Measurements from ENCODE around the gene CR1L. TPM values are rescaled to one million over a fixed set of nuclear protein-coding genes. Genes with fewer than 3 reads are reported as not detected.

CR1L gene
- total and polyA plus RNA-seq, 9 of the 15 experiments (the other 6 are each of a cell fraction or from before 2014, with no cell fraction given): 10.1 to 74.8 (median 34.3) TPM

GRCh38 chr1:207754011-207754410 lies 109.1 kb downstream of the CR1L start (continued):
- TF ChIP-seq E2F8 (IDR thresholded peaks at IDR 0.05; ENCODE audit: low read depth, partially characterized antibody): no peak
- 0 out of 2 replicates have a peak, but pooled peaks have one; percentile 57 for TF ChIP-seq GATAD2B (IDR thresholded peaks at IDR 0.05; ENCODE audit: borderline replicate concordance)
- TF ChIP-seq CHD1 (IDR thresholded peaks at IDR 0.05; ENCODE audit: low read length): peak; percentile 62
- no peak for TF ChIP-seq HLTF (IDR thresholded peaks at IDR 0.05)
- peak; percentile 15; the same call in 1 of the 2 replicates for TF ChIP-seq CBFA2T3 (IDR thresholded peaks at IDR 0.05)
- TF ChIP-seq, protein P1, sequence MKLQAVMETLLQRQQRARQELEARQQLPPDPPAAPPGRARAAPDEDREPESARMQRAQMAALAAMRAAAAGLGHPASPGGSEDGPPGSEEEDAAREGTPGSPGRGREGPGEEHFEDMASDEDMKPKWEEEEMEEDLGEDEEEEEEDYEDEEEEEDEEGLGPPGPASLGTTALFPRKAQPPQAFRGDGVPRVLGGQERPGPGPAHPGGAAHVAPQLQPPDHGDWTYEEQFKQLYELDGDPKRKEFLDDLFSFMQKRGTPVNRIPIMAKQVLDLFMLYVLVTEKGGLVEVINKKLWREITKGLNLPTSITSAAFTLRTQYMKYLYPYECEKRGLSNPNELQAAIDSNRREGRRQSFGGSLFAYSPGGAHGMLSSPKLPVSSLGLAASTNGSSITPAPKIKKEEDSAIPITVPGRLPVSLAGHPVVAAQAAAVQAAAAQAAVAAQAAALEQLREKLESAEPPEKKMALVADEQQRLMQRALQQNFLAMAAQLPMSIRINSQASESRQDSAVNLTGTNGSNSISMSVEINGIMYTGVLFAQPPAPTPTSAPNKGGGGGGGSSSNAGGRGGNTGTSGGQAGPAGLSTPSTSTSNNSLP (IDR thresholded peaks at IDR 0.05; ENCODE audit: borderline replicate concordance, low read depth, low read length): 0 out of 2 replicates have a peak, but pooled peaks have one; percentile 42
- TF ChIP-seq FOXA3 (CRISPR knock-in tag; conservative IDR thresholded peaks at IDR 0.05 in 1 of 2, IDR thresholded peaks at IDR 0.05 in 1 of 2): peak in 1 of 2 experiments; percentile 39; a peak in 1 of 4 replicates
- 0 out of 2 replicates have a peak, but pooled peaks have one; percentile 14 for TF ChIP-seq EP400 (IDR thresholded peaks at IDR 0.05)
- TF ChIP-seq ZZZ3 (IDR thresholded peaks at IDR 0.05): no peak
- no peak for TF ChIP-seq ZFX (CRISPR knock-in tag; IDR thresholded peaks at IDR 0.05)
- no peak for TF ChIP-seq ZNF174 (CRISPR knock-in tag; IDR thresholded peaks at IDR 0.05)
- no peak for TF ChIP-seq RREB1 (CRISPR knock-in tag; IDR thresholded peaks at IDR 0.05)
- TF ChIP-seq E2F1 (CRISPR knock-in tag; IDR thresholded peaks at IDR 0.05): no peak
- no peak for TF ChIP-seq ZNF780A (CRISPR knock-in tag; IDR thresholded peaks at IDR 0.05)
- TF ChIP-seq JUNB (CRISPR knock-in tag; conservative IDR thresholded peaks at IDR 0.05): no peak
- TF ChIP-seq ZNF75A (CRISPR knock-in tag; IDR thresholded peaks at IDR 0.05): no peak
- peak; percentile 62 for TF ChIP-seq MEIS2 (IDR thresholded peaks at IDR 0.05; ENCODE audit: partially characterized antibody)
- TF ChIP-seq ARHGAP35 (IDR thresholded peaks at IDR 0.05; ENCODE audit: partially characterized antibody): no peak
- no peak for TF ChIP-seq NUFIP1 (IDR thresholded peaks at IDR 0.05; ENCODE audit: partially characterized antibody)

Measured in K562 (cell line).